Stomach smooth muscle (tissue), 2 donors: Measurements from ENCODE around the gene SMIM14.
"Not testable (repeated sequence)": the region's sequence is repeated elsewhere in the genome, so short reads cannot be mapped to it uniquely, and the experiment has no call there.

Source experiments
- H3K27ac ChIP-seq: one replicate; pipeline ENCODE4 v1.7.0; 2013; ENCODE audit warnings: mild to moderate bottlenecking, low read length, inconsistent platforms
- H3K27me3 ChIP-seq, 2 donors: one replicate each; pipeline ENCODE4 v1.7.0; 2013; ENCODE audit warnings: low read length in 2 of 2; ENCODE audit not compliant: insufficient read depth in 2 of 2, control insufficient read depth in 1 of 2
- H3K36me3 ChIP-seq, 2 donors: one replicate each; pipeline ENCODE4 v1.7.0; 2013; ENCODE audit warnings: low read length in 2 of 2; ENCODE audit not compliant: control insufficient read depth in 2 of 2, insufficient read depth in 2 of 2
- H3K4me1 ChIP-seq: one replicate; pipeline ENCODE4 v1.7.0; 2013; ENCODE audit warnings: low read length; ENCODE audit not compliant: control insufficient read depth, insufficient read depth
- H3K4me3 ChIP-seq, 2 donors: one replicate each; pipeline ENCODE4 v1.7.0; 2013; ENCODE audit warnings: low read length in 2 of 2
- H3K9ac ChIP-seq, 2 donors: one replicate each; pipeline ENCODE4 v1.7.0; 2013; ENCODE audit warnings: low read length in 2 of 2, mild to moderate bottlenecking in 1 of 2
- H3K9me3 ChIP-seq, 2 donors: one replicate each; pipeline ENCODE4 v1.7.0; 2013; ENCODE audit warnings: low read length in 2 of 2; ENCODE audit not compliant: control insufficient read depth in 2 of 2
- donor health status: healthy.
- donor health status: Pancreatic carcinoma.

Gene SMIM14

DNA sequence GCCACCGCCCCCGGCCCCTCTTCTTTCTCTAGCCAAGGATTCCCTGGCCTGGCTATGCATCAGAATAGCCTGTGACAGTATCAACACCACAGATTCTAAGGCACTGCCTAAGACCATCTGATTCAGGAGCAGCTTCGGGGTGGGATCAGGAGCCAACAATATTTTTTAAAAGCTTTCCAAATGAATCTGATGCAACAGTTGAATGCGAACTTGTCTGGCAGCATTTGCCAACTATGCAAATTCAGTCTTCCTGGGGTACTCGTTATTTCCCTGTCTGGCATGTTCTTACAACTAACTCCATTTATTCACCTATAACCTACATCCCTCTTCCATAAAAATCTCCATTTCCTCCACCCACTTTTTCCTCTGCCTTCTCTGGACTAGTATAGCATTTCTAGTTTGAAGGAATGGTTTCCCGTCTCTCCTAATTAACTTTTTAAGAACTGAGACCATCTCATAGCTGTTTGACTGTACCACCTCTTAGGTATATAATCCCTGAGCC is 75.3 kb downstream of the SMIM14 start:
- Histone ChIP-seq H3K27me3 (no peaks in the 10 kb centered on the region), H3K36me3 (peaks cover 3 to 12% of the 10 kb centered on the region in 2 donors), H3K4me3 (no peak overlapping the region), H3K9me3 (no peaks in the 10 kb centered on the region), H3K9ac (no peak overlapping the region), H3K27ac (no peak overlapping the region), H3K4me1 (no peaks in the 10 kb centered on the region)

GRCh38 chr4:39562792-39563191 is 75.9 kb downstream of the SMIM14 start:
- Histone ChIP-seq H3K9ac (no peak overlapping the region), H3K9me3 (no peaks in the 10 kb centered on the region), H3K27me3 (no peaks in the 10 kb centered on the region), H3K27ac (no peak overlapping the region), H3K4me3 (no peak overlapping the region), H3K4me1 (no peaks in the 10 kb centered on the region), H3K36me3 (peaks cover 3 to 14% of the 10 kb centered on the region in 2 donors)

DNA sequence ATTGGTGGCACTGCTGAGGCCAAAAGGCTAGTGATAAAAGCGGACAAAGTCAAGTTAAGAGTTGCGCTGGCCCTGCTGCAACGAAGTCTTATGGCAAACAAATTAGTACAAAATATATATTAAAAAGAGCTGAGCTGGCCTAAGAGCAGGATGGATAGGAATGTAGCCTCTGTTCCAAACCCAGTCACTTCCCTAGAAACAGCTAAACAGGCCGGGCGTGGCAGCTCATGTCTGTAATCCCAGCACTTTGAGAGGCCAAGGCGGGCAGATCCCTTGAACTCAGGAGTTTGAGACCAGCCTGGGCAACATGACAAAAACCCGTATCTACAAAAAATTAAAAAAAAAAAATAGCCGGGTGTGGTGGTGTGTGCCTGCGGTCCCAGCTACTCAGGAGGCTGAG is 79.0 kb downstream of the SMIM14 start:
- no peak overlapping the region for H3K9ac ChIP-seq
- H3K27ac ChIP-seq = no peak overlapping the region
- peaks cover 0 to 11% of the 10 kb centered on the region in 2 donors for H3K36me3 ChIP-seq
- no peak overlapping the region for H3K4me3 ChIP-seq
- H3K9me3 ChIP-seq = no peaks in the 10 kb centered on the region
- H3K27me3 ChIP-seq = no peaks in the 10 kb centered on the region
- no peaks in the 10 kb centered on the region for H3K4me1 ChIP-seq

DNA sequence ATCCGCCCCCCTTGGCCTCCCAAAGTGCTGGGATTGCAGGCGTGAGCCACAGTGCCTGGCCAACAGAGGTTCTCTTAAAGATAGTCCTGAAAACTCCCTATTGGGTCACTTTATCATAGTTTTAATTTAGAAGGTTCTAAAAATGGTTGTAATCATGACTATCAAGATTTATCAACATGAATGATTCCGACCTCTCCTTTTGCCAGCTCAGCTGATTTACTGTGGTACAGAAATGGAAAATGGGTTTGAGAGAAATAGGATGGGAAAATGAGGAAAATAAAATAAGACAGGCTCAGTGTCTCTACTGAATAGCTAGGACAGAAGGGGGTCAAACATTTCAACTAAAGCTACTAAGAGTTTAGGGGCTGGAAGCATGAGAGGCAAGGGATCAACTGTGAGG is 83.2 kb downstream of the SMIM14 start:
- no peaks in the 10 kb centered on the region for H3K4me1 ChIP-seq
- no peaks in the 10 kb centered on the region for H3K27me3 ChIP-seq
- H3K9ac ChIP-seq = no peak overlapping the region
- no peak overlapping the region for H3K27ac ChIP-seq
- H3K9me3 ChIP-seq = no peaks in the 10 kb centered on the region
- H3K36me3 ChIP-seq = peaks cover 5 to 9% of the 10 kb centered on the region in 2 donors
- no peak overlapping the region for H3K4me3 ChIP-seq

GRCh38 chr4:39548425-39549067 is 90.1 kb downstream of the SMIM14 start:
- Histone ChIP-seq H3K27me3 (no peaks in the 10 kb centered on the region), H3K36me3 (peaks cover 5 to 6% of the 10 kb centered on the region in 2 donors), H3K9ac (no peak overlapping the region), H3K4me3 (no peak overlapping the region), H3K27ac (no peak overlapping the region), H3K4me1 (no peaks in the 10 kb centered on the region), H3K9me3 (no peaks in the 10 kb centered on the region)

- Histone ChIP-seq H3K4me3 (no peak overlapping the region), H3K9me3 (no peaks in the 10 kb centered on the region), H3K9ac (no peak overlapping the region), H3K36me3 (peaks cover 0 to 6% of the 10 kb centered on the region in 2 donors), H3K4me1 (no peaks in the 10 kb centered on the region), H3K27ac (no peak overlapping the region), H3K27me3 (no peaks in the 10 kb centered on the region)
Observed at GRCh38 chr4:39544580-39545315, 93.9 kb downstream of the SMIM14 start.

DNA sequence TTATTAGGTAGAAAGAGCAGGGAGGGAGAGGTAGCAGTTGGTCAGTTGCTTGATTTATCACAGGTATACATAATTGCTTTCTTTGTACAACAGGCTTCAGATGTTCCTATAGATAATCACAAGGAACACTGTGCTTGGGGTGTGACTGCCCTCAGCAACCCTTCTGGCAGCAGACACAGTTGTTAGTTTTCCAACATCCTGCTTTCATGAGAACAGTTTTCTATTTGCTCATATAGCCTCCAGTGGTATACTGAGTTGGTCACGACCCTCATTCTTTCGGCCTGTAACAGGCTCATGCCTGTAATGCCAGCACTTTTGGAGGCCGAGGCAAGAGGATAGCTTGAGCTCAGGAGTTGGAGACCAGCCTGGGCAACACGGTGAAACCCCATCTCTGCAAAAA is 94.6 kb downstream of the SMIM14 start:
- H3K4me1 ChIP-seq, H3K36me3 ChIP-seq, H3K27ac ChIP-seq, H3K27me3 ChIP-seq, H3K4me3 ChIP-seq, H3K9me3 ChIP-seq, H3K9ac ChIP-seq: not testable (repeated sequence)

DNA sequence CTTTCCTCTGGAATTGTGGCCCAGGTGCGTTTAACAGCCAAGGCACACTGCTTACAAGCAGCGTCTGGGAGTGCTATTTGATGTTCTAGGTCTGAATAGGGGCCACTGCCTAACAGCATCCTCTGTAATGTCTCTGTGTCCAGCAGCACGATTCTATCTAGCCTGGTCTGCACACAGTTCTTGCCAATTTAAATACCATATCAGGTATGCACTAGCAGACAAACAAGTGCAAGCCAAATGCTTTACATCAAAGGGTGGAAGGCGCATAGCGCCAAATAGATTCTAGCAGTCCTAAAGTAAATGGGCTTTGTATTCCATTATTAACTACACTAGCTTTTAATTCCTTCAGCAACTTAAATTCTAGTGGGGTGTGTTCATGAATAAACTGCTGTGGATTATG is 95.6 kb downstream of the SMIM14 start:
- no peaks in the 10 kb centered on the region for H3K9me3 ChIP-seq
- H3K36me3 ChIP-seq = peaks cover 0 to 6% of the 10 kb centered on the region in 2 donors
- no peak overlapping the region for H3K27ac ChIP-seq
- no peaks in the 10 kb centered on the region for H3K27me3 ChIP-seq
- no peaks in the 10 kb centered on the region for H3K4me1 ChIP-seq
- no peak overlapping the region for H3K4me3 ChIP-seq
- no peak overlapping the region for H3K9ac ChIP-seq

DNA sequence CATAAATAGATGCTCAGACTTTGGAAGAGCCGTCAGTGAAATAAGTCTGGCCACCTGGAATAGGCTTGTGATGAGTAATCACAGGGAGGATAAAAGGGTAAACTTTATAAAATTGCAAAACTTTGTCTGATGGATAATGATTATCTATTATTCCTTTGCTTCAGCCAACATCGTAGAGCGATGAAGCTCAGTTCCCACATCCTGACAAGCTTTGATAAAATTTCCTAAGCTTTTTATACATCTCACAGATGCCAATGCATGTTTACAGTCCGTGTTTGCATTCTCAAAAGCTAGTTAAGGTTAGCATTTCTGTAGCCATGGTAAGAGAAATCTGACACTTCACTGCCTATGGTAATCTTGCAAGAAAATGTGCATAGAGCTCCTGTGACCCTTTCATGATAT is 96.1 kb downstream of the SMIM14 start:
- H3K36me3 ChIP-seq = peaks cover 0 to 6% of the 10 kb centered on the region in 2 donors
- no peak overlapping the region for H3K27ac ChIP-seq
- no peak overlapping the region for H3K4me3 ChIP-seq
- no peaks in the 10 kb centered on the region for H3K4me1 ChIP-seq
- H3K9me3 ChIP-seq = no peaks in the 10 kb centered on the region
- H3K9ac ChIP-seq = no peak overlapping the region
- no peaks in the 10 kb centered on the region for H3K27me3 ChIP-seq

GRCh38 chr4:39541987-39542610 is 96.6 kb downstream of the SMIM14 start:
- Histone ChIP-seq H3K9me3 (no peaks in the 10 kb centered on the region), H3K27ac (no peak overlapping the region), H3K9ac (no peak overlapping the region)

More at GRCh38 chr4:39541987-39542610, 96.6 kb downstream of the SMIM14 start:
- Histone ChIP-seq H3K4me1 (no peaks in the 10 kb centered on the region), H3K36me3 (peaks cover 0 to 6% of the 10 kb centered on the region in 2 donors), H3K4me3 (no peak overlapping the region), H3K27me3 (no peaks in the 10 kb centered on the region)
